AG04449 (cell line): ENCODE data around the gene ERV3-1.
"Not testable (repeated sequence)": the region's sequence is repeated elsewhere in the genome, so short reads cannot be mapped to it uniquely, and the experiment has no call there.

Experiments
- CTCF ChIA-PET: fragments of 350-600 bp; formaldehyde crosslinking; extraction: SDS; loops from one replicate; lab custom pipeline; 2021; ENCODE audit warnings: antibody characterized with exemption; lab: Yijun Ruan, JAX
- POLR2A ChIA-PET: fragments of 400-600, 350-600 bp; formaldehyde crosslinking; extraction: SDS; loops from one replicate; lab custom pipeline; 2020; ENCODE audit warnings: antibody characterized with exemption, inconsistent platforms; lab: Yijun Ruan, JAX
- DNase-seq: peaks from one replicate; pipeline ENCODE4 v3.0.0-alpha.2; 2010; ENCODE audit warnings: low read depth, low spot score
- H3K4me3 ChIP-seq: 2 replicates; pipeline ENCODE4 v1.5.1; 2011; ENCODE audit warnings: low read depth, mild to moderate bottlenecking, control low read depth, low read length
- CTCF ChIP-seq: IDR thresholded peaks from one replicate; pipeline ENCODE4 v1.5.1; 2011; ENCODE audit warnings: mild to moderate bottlenecking, moderate library complexity, low read length, control low read depth, inconsistent platforms; ENCODE audit not compliant: insufficient read depth; ENCODE audit errors: missing control alignments

ERV3-1 gene

DNA sequence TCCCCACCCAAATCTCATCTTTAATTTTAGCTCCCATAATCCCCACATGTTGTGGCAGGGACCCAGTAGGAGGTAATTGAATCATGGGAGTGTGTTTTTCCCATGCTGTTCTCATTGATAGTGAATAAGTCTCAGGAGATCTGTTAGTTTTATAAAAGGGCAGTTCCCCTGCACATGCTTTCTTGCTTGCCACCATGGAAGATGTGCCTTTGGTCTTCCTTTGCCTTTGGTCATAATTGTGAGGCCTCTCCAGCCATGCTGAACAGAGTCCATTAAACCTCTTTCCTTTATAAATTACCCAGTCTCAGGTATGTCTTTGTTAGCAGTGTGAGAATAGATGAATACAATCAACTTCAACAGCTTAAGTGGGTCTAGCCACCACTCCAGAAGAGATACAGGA lies 18.5 kb upstream of the ERV3-1 start:
- CTCF ChIA-PET, POLR2A ChIA-PET, H3K4me3 ChIP-seq, DNase-seq: not testable (repeated sequence)

DNA sequence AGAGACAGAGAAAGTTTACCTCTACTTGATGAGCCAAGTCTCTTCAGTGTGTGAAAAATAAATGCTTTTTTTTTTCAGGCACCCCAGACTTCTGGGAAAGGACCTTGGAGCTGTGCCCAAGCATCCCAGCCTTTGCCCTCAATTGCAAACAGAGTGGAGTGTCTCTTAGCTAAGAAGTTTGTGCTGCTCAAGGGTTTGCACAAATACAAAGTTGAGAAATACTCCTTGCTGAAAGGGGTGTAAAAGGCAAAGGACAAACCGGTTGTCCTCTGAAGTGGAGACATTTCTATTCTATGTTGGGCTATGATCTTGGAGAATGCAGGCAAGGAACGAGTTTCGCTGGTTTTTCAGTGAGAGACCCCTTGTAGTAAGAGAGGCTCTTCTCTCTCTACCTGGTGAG lies 14.5 kb upstream of the ERV3-1 start:
- DNase-seq, CTCF ChIA-PET, POLR2A ChIA-PET, H3K4me3 ChIP-seq: not testable (repeated sequence)

- DNase-seq, H3K4me3 ChIP-seq, POLR2A ChIA-PET, CTCF ChIA-PET: not testable (repeated sequence)
Observed at GRCh38 chr7:65009881-65010280, 3.4 kb upstream of the ERV3-1 start.

DNA sequence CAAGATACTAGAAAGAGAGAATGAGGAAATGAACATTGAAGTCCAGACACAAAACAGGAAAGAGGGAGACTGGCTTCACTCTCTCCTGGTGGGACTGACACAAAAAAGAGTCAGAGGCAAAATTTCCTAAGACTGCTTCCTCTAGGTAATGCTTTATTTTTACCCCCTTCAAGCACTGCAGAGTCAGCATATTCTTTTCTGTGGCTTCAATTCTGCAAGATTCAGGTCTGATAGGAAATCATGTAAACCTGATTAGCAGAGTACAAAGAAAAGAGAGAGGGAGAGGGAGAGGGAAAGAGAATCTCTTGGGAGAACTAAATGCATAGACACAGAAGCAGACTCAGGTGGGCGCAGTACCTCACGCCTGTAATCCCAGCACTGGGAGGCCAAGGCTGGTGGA lies 2.9 kb upstream of the ERV3-1 start:
- DNase-seq, POLR2A ChIA-PET, CTCF ChIA-PET: not testable (repeated sequence)

GRCh38 chr7:65007036-65007435 lies 549 bp upstream of the ERV3-1 start:
- H3K4me3 ChIP-seq, CTCF ChIA-PET, DNase-seq: not testable (repeated sequence)
- POLR2A ChIA-PET = interaction anchor here (0.5 to 1.3 kb wide), 3 partner anchors 31 to 377 kb away, joined by 3 to 9 read pairs (median 9); no protein-coding TSS in a partner anchor

More for the DNA sequence above, 2.9 kb upstream of the ERV3-1 start:
- not testable (repeated sequence) for H3K4me3 ChIP-seq

DNA sequence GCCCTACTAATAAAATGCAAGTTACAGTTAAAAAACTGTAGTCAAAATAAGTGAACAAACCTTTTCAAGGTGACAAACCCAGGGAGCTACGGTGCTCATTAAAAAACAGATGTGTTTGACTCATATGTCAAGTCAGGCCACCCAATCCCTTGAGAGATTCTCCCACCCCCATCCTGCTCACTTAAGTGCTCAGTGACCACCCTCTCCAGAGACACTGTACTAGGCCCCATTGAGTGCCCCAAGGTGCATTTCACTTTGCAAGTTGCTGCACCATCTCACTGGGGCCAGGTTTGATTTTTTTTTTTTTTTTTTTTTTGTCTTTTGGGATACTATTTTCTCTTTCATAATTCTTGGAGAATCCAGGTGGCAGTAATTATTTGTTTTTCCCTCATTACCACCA lies 1.9 kb downstream of the ERV3-1 start:
- TF ChIP-seq CTCF = no peak
- ChIA-PET CTCF (no interaction called here), POLR2A (no interaction called here)
- DNase-seq = no peak
- no peak overlapping the region for H3K4me3 ChIP-seq

- ChIA-PET POLR2A (no interaction called here), CTCF (no interaction called here)
- H3K4me3 ChIP-seq = no peak overlapping the region
Observed at GRCh38 chr7:65002972-65003585, 3.4 kb downstream of the ERV3-1 start.

GRCh38 chr7:65001291-65001814 lies 5.1 kb downstream of the ERV3-1 start:
- ChIA-PET POLR2A (no interaction called here), CTCF (no interaction called here)
- H3K4me3 ChIP-seq = no peak overlapping the region
- no peak for TF ChIP-seq CTCF
- no peak for DNase-seq

More at GRCh38 chr7:65002972-65003585, 3.4 kb downstream of the ERV3-1 start:
- DNase-seq = no peak
- TF ChIP-seq CTCF = no peak

- POLR2A ChIA-PET = no interaction called here
- CTCF ChIA-PET = no interaction called here
- no peak for TF ChIP-seq CTCF
- H3K4me3 ChIP-seq = no peak overlapping the region
- DNase-seq = no peak
Observed at GRCh38 chr7:64999165-65000004, 7.1 kb downstream of the ERV3-1 start.
